Kidney glomerular epithelial cell (primary cell): ENCODE measurements around the gene COMMD4.
"Not testable (repeated sequence)": the region's sequence is repeated elsewhere in the genome, so short reads cannot be mapped to it uniquely, and the experiment has no call there.

Source experiments
- DNase-seq: peaks from one replicate; lab custom pipeline; 2025; lab: John Stamatoyannopoulos, UW

Gene COMMD4

GRCh38 chr15:75335705-75336355 is at the start of gene COMMD4:
Gene COMMD4, plus strand, starts transcription at chr15:75336063. Its CDS starts 27 bp downstream, at chr15:75336090.
- DNase-seq: peak; percentile 77

- not testable (repeated sequence) for DNase-seq
Observed at GRCh38 chr15:75293660-75294059, 42.2 kb upstream of the COMMD4 start.

- DNase-seq: not testable (repeated sequence)
Observed at GRCh38 chr15:75298541-75299310, 37.1 kb upstream of the COMMD4 start.

DNA sequence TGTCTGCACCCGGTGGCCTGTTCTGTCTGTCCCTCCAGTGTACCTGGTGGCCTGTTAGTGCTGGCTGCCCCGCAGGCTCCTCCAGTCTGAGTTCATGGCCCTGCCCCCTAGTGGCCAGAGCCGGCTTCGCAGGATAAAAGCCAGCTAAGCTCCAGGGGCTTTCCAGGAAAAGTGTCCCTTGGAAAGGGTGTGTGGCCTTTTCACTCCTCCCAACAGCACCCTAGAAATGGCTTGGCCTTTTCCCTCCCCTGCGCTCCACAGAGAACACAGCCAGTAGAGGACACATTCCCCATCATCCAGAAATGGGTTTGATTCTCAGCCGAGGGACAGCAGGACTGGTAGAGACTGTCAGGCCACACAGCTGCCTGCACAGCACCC is 36.6 kb upstream of the COMMD4 start:
- not testable (repeated sequence) for DNase-seq

- DNase-seq: not testable (repeated sequence)
Observed at GRCh38 chr15:75300026-75300425, 35.8 kb upstream of the COMMD4 start.

DNA sequence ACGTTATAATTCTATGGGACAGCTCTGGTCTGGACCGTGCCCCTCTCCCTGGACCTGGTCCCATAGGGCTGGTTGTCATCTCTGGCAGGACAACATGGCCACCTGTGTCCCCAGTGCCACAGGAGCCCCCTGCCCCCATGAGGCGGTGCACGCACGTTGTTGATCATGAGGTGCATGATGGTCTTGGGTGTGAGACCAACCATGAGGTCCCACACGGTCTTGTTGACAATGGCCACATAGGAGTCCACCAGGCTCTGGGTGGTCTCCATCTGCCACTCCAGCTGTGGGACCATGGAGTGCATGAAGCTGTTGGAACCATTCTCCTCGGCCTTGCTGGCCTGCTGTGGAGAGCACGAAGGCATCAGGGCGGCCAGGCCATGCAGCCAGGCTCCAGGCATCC is 33.5 kb upstream of the COMMD4 start:
- no peak for DNase-seq

DNA sequence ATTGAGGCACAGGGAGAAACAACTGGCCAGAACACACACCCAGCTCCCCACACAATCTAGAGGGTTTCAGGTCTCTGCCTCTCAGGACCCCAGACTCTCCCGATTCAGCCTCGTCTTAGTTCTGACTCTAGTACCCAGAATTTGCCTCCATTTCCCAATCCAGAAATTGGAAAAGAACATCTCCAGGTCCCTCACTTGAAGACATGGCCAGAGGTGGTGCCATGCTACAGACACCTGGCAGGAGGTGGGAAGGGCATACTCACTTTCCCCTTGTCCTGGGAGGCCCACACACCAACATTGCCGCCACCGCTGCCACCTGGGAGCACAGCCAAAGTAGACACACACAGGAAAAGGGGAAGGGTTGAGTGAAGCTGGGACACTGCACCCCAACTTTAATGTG is 33.1 kb upstream of the COMMD4 start:
- DNase-seq: not testable (repeated sequence)

DNA sequence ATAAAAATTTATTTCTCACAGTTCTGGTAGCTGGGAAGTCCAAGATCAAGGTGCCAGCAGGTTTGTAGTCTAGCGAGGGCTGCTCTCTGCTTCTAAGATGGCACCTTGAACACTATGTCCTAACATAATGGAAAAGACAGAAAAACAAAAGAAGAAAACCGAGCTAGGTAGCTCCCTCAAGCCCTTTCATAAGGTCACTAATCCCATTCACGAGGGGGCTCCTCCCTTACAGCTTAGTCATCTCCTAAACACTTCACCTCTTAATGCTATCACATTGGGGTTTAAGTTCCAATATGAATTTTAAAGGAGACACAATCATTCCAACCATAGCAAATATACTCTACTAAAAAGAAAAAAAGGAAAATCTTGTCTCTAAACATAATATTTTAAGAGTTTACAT is 29.7 kb upstream of the COMMD4 start:
- no peak for DNase-seq

DNA sequence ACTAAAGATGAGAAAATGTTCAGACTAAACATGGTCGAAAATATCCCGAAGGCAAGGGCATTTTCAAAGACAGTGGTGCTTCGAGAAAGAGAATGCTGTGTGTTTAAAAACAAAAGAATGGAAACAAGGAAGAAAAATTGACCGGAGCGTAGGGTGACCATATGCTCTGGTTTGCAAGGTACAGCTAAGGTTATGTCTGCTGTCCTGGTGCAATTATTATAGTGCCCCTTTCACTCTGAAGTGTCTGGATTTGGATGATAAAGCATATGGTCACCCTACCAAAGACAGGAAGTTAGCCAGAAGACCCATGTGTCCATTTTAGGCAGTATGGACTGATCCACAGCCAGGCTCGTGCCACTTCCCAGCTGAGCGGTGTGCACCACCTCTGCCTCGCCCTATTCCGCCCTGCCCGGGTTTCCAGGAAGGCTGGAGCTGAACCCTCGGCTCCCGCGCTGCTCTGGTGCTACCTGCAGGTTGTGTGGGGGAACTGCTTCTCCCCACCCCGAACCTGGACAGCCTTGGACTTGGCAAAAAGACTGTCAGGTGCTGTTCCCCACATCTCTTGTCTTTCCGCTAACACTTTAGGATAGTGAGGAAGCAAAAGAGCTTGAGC is 28.0 kb upstream of the COMMD4 start:
- peak; percentile 5 for DNase-seq

DNA sequence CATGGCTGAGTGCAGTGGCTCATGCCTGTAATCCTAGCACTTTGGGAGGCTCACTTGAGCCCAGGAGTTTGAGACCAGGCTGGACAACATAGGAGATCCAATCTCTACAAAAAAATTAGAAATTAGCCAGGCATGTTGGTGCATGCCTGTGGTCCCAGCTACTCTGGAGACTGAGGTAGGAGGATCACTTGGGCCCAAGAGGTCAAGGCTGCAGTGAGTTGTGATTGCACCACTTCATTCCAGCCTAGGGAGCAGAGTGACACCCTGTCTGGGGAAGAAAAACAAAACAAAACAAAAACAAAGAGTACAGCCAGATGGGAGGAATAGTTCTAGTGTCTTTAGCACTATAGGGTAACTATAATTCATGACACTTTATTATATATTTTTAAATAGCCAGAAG is 26.2 kb upstream of the COMMD4 start:
- DNase-seq: peak; percentile 23

- not testable (repeated sequence) for DNase-seq
Observed at GRCh38 chr15:75312548-75312947, 23.3 kb upstream of the COMMD4 start.

DNA sequence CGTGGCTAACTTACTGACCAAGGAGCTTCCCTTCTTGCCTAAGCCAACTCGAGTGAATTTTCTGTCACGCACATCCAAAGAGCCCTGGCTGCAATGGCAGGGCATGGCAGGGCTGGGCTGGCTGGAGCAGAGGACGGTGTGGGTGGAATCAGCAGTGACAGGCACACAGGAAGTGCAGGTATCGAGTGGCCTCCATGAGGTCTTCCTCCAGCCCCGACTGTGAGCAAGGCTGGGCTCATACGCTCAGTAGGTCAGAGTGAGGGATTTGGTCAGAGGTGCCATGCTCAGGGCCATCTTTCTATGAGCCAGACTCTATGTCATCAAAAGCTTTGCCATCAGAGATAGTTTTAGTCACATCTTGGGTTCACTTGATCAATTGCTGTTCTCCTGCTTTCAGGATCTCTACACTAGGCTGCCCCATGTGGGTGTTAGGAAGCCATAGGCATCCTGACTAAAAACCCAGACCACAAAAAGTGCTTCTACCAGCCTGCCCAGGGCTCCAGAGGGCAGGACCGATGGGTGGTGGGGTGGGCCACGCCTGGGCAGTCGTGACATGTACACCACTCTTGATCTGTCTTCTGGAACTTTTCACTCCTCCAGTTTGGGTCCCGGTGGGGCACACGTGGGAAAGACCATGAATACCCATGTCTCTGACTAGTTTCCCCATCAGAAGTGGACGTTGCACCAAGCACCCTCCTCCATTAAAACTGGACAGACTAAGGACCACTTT is 22.6 kb upstream of the COMMD4 start:
- DNase-seq: no peak

GRCh38 chr15:75314552-75315290 is 21.1 kb upstream of the COMMD4 start:
- DNase-seq: no peak

GRCh38 chr15:75319231-75319897 is 16.5 kb upstream of the COMMD4 start:
- not testable (repeated sequence) for DNase-seq

- DNase-seq: no peak
Observed at GRCh38 chr15:75321711-75322110, 14.2 kb upstream of the COMMD4 start.

- DNase-seq: no peak
Observed at GRCh38 chr15:75325922-75326321, 9.9 kb upstream of the COMMD4 start.

- no peak for DNase-seq
Observed at GRCh38 chr15:75327005-75327404, 8.9 kb upstream of the COMMD4 start.

GRCh38 chr15:75327491-75327890 is 8.4 kb upstream of the COMMD4 start:
- DNase-seq: no peak

DNA sequence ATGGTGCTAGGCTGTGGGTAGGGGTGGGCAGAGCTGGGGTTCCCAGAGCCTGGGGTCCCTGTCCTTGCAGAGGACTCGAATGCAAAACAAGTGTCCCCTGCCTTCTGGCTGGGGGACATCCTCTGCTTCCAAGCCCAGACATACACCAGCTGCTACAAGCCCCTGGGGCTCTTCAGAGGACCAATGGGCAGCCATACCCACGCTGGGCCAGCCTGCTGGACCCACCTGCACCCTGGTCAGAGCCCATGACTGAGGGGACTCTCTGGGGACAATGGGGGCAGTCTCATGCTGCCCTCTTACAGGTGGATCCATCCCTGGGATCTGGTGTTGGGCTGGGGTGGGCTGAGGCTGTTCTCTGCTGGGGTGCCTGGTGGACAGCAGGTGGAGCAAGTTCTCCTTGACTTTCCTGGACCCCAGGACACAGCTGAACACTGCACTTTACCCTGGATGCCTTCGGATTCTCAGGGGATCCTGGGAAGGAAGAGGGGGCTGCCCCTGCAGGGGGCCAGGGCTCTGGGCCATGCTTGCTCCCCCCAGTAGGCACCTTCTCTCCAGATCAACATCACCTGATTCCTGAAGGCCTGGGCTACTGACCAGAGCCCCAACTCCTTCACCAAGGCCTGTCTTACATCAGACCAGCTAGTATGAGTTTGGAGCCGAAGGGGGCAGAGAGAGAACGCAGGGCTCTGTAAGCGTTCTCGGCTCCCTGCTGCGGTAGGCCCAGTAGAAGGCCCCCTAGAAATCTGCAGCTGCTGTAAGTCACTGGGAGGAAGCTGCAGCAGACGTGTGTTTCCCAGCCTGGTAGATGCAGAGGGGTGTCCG is 7.2 kb upstream of the COMMD4 start:
- DNase-seq: no peak

GRCh38 chr15:75329571-75329970 is 6.3 kb upstream of the COMMD4 start:
- no peak for DNase-seq
